ENCODE measurements around the gene LTBP4.

The LTBP4 gene

DNA sequence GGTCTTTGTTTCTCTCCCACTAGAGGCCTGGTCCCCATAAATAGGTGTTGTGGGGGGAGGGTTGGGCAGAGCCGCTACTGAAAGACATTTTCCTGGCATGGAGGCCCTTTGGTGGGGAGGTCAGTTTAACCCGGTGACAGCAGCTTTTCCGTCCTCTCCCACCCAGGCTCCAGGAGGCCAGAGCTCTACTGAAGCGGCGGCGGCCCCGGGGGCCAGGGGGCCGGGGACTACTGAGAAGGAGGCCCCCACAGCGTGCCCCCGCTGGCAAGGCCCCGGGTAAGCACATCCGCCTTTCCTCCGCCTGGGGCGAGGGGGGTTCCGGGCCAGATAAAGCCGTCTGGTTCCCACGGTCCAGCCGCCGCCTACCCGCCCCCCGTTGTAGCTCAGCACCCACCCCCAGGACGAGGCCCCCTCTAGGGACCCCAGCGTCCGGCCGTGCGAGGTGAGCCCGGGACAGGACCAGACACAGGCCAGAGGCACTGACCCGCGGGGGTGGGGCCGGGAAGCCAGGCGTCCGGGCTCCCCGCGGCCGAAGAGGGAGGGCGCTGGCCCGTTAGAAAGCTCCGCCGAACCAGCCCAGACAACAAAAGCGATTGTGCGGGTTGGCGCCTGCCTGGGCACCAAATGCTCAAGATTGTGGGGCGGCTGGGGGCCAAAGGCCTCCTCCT lies 1.1 kb upstream of the LTBP4 start:
- Histone ChIP-seq H3K36me3 (ENCODE audit: control insufficient read depth, low read length) (no peaks in the 10 kb centered on the region), H3K9me2 (replicated peaks; ENCODE audit: control insufficient read depth, low read length) (no peaks in the 10 kb centered on the region), H3K4me3 (ENCODE audit: low read length) (peak overlapping the region; percentile 77), H3F3A (ENCODE audit: control insufficient read depth, insufficient read depth) (peaks cover 14% of the 10 kb centered on the region), H4K20me1 (ENCODE audit: control insufficient read depth, insufficient read depth, low read depth, low read length) (peaks cover 8% of the 10 kb centered on the region; the same call in 1 of the 2 replicates), H3K4me1 (ENCODE audit: control insufficient read depth, low read length) (peaks cover 66% of the 10 kb centered on the region), H3K27ac (ENCODE audit: low read depth, low read length) (no peak overlapping the region), H3K79me2 (ENCODE audit: control insufficient read depth, low read length) (no peaks in the 10 kb centered on the region), H3K27me3 (ENCODE audit: control insufficient read depth, low read length) (peaks cover 54% of the 10 kb centered on the region), H3K4me2 (ENCODE audit: low read length) (peak overlapping the region; percentile 77), H3K9me3 (ENCODE audit: control insufficient read depth, insufficient read depth, low read length) (no peaks in the 10 kb centered on the region)
- TF ChIP-seq, protein P1, sequence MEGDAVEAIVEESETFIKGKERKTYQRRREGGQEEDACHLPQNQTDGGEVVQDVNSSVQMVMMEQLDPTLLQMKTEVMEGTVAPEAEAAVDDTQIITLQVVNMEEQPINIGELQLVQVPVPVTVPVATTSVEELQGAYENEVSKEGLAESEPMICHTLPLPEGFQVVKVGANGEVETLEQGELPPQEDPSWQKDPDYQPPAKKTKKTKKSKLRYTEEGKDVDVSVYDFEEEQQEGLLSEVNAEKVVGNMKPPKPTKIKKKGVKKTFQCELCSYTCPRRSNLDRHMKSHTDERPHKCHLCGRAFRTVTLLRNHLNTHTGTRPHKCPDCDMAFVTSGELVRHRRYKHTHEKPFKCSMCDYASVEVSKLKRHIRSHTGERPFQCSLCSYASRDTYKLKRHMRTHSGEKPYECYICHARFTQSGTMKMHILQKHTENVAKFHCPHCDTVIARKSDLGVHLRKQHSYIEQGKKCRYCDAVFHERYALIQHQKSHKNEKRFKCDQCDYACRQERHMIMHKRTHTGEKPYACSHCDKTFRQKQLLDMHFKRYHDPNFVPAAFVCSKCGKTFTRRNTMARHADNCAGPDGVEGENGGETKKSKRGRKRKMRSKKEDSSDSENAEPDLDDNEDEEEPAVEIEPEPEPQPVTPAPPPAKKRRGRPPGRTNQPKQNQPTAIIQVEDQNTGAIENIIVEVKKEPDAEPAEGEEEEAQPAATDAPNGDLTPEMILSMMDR (IDR thresholded peaks at IDR 0.05; ENCODE audit: low read depth, low read length, poor library complexity, severe bottlenecking), result no peak
- TF ChIP-seq EZH2phosphoT487 (IDR thresholded peaks at IDR 0.05; ENCODE audit: borderline replicate concordance, low read length), result peak; percentile 74; the same call in 1 of the 2 replicates

DNA sequence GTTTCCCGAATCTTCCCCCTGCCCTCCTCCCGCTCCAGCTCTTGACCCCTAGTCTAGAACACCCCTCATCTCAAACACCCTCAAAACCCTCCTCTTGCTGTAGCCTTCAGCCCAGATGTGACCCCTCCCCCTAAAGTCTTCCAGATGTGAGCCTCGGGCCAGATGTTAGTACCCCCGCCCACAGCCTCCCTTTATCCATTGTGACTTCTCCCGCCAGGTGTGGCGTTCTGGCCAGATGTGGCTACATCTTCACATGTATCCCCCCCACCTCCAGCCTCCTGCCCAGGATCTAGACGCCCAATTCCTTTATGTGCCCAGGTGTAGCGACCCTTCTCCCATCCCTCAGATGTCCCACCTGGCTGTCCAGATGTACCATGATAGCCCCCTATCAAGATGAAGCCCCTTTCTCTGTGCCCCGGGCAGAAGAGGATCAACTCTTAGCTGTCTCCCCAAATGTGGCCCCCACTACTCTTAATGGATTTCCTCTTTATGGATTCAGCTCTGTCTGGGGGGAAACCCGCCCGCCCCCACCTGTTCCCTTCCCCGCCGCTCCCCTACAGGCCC lies 517 bp upstream of the LTBP4 start:
- Histone ChIP-seq H3K4me3 (ENCODE audit: low read length) (peak overlapping the region; percentile 45), H3K4me2 (ENCODE audit: low read length) (peak overlapping the region; percentile 77), H3K79me2 (ENCODE audit: control insufficient read depth, low read length) (no peaks in the 10 kb centered on the region), H3K36me3 (ENCODE audit: control insufficient read depth, low read length) (no peaks in the 10 kb centered on the region), H3K27ac (ENCODE audit: low read depth, low read length) (no peak overlapping the region), H4K20me1 (ENCODE audit: control insufficient read depth, insufficient read depth, low read depth, low read length) (peaks cover 8% of the 10 kb centered on the region; the same call in 1 of the 2 replicates), H3F3A (ENCODE audit: control insufficient read depth, insufficient read depth) (peaks cover 16% of the 10 kb centered on the region), H3K4me1 (ENCODE audit: control insufficient read depth, low read length) (peaks cover 72% of the 10 kb centered on the region), H3K27me3 (ENCODE audit: control insufficient read depth, low read length) (peaks cover 54% of the 10 kb centered on the region), H3K9me2 (replicated peaks; ENCODE audit: control insufficient read depth, low read length) (no peaks in the 10 kb centered on the region), H3K9me3 (ENCODE audit: control insufficient read depth, insufficient read depth, low read length) (no peaks in the 10 kb centered on the region)
- no peak for TF ChIP-seq EZH2phosphoT487 (IDR thresholded peaks at IDR 0.05; ENCODE audit: borderline replicate concordance, low read length)
- TF ChIP-seq, protein P1 (IDR thresholded peaks at IDR 0.05; ENCODE audit: low read depth, low read length, poor library complexity, severe bottlenecking), result no peak

DNA sequence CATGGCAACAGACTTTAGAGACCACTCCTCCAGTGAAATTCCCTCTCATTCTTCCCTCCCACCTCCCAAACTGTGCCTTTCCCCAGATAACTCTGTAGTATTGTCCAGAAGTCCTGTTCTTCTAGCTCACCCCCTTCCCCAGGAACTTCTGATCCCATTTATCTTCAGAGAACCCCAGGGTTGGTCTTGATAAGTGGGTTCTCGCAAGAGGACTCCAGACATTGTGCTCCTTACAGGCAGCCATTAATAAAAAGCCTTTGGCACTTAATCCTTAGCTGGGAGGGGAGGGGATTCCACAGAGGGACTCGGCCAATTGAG lies 1.9 kb downstream of the LTBP4 start:
- Histone ChIP-seq H3K79me2 (ENCODE audit: control insufficient read depth, low read length) (no peaks in the 10 kb centered on the region), H3F3A (ENCODE audit: control insufficient read depth, insufficient read depth) (peaks cover 18% of the 10 kb centered on the region), H3K27ac (ENCODE audit: low read depth, low read length) (no peak overlapping the region), H3K9me2 (replicated peaks; ENCODE audit: control insufficient read depth, low read length) (no peaks in the 10 kb centered on the region), H3K9me3 (ENCODE audit: control insufficient read depth, insufficient read depth, low read length) (no peaks in the 10 kb centered on the region), H3K4me2 (ENCODE audit: low read length) (peak overlapping the region; percentile 90), H3K4me3 (ENCODE audit: low read length) (peak overlapping the region; percentile 63), H3K36me3 (ENCODE audit: control insufficient read depth, low read length) (no peaks in the 10 kb centered on the region), H3K4me1 (ENCODE audit: control insufficient read depth, low read length) (peaks cover 78% of the 10 kb centered on the region), H4K20me1 (ENCODE audit: control insufficient read depth, insufficient read depth, low read depth, low read length) (peaks cover 8% of the 10 kb centered on the region; the same call in 1 of the 2 replicates), H3K27me3 (ENCODE audit: control insufficient read depth, low read length) (peaks cover 44% of the 10 kb centered on the region)
- TF ChIP-seq, protein P1 (IDR thresholded peaks at IDR 0.05; ENCODE audit: low read depth, low read length, poor library complexity, severe bottlenecking), result no peak
- no peak for TF ChIP-seq EZH2phosphoT487 (IDR thresholded peaks at IDR 0.05; ENCODE audit: borderline replicate concordance, low read length)
